HG02943 (cell line): ENCODE data around the gene CEP78.

ENCODE experiments used
- ATAC-seq: cut with Tn5 transposase; IDR thresholded peaks from one replicate; pipeline ENCODE4 v1.9.1; 2021; ENCODE audit warnings: mild to moderate bottlenecking, low read depth, moderate library complexity; ENCODE audit not compliant: unreplicated experiment

CEP78 gene

DNA sequence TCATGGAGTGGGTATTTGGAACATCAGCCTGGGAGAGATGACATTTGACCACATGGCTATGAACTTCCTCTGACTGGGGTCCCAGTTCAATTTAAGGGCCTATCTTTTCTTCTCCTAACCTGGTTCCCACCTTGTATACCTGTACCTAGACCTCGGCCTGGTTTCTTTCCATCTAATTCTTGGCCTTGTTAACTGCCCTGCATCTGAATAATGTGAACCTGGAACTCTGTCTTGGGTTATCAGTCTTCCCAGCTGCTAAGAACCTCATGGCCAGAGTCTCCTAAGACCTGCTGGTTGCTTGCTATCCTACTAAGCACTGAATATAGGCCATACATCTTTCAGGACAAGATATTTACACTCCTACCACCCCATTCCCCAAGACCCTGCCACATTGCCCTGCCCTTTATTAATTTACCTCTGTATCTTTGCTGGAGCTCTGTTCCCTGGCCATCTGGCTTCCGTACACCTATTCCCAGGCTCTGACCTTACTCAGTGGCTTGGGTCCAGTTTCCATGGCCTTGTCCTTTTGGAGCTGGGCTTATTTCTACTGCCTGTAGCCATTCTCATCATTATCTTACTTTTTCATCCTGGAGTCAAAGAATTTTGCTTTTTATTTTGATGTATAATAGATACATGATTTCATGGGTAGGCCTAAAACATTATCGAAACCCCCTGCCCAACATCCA is 67.6 kb downstream of the CEP78 start:
- ATAC-seq, result no peak

DNA sequence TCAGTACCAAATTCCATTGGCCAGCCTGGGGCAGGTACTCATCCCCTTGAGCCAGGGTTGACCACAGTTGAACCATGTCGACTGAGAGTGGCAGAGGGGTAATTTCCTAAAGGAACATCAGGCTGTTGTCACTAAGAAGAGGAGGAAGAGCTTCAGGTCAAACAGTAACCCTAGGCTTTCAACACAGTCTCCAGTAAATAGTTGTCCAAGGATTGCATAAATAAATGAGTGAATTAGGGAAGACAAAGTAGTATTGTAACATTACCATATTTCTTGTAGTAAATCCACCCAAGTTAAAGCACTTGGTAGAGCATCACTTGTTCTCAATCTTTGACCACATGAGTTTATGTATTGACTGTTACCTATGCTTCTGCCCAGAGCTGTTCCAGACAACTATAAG is 68.5 kb downstream of the CEP78 start:
- ATAC-seq, result no peak

DNA sequence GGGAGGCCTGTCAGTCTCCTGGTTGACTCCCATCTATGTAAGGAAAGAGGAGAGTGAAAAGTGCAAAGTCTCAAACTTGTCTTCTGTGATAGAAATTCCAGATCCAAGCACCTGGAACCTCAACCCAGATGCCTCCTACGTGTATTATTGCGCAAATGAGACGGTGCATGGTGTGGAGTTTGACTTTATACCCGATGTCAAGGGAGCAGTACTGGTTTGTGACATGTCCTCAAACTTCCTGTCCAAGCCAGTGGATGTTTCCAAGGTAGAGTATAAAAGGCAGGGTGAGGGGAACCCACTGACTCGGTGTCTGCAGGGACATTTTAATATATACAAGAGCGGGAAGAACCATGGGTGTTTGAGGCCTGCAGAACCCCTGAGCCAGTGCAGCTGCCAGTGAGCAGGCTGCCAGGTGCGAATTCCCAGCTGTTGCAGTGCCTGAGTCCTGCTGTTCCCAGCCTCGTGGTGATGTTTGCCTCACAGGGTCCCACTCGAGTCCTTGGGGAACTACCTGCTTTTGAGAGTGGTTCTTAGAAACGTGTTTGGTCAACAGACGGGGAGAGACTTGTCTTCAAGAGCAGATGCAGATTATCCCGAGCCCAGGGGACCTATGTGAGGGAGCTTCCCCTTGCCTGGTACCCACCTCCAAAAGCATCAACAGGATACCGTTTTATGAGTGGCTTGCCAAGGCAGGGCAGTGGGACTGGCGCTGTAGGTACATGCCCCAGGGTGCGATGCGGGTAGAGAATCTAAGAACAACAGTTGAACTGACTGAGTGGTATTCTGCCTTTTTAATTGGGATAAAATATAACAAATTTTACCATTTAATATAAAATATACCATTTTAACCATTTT is 70.6 kb downstream of the CEP78 start:
- no peak for ATAC-seq

DNA sequence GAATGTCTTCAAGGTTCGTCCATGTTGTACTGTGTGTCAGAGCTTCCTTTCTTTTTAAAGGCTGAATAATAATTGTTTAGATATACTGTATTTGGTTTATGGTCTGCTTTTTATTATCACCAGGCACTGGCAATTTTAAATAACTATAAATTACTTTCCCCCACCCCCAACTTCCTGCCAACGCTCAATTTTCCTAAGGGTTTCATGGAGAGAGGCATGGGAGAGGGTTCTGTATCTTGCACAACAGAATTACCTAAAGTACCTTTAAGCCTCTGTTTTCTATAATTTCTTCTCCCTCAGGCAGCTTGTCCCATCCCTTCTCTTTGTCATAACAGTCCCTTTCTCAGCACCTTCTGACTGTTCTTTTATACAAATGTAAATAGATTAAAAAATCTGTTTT is 71.5 kb downstream of the CEP78 start:
- ATAC-seq, result no peak

DNA sequence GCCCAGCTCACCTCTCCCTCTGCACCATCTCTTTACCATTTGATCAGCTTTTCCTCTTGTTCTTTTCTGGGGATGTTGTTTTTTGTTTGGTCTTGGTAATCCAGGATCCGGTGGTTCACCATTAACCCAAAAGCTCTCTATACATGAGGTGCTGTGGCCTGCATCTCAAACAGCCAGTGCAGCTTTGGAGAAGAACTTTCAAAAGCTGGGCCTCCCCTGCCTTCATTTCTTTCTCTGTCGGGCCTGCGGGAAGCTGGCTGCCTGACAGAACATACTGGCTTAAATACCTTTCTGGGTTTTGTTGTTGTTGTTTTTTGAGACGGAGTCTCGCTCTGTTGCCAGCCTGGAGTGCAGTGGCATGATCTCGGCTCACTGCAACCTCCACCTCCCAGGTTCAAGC is 73.2 kb downstream of the CEP78 start:
- no peak for ATAC-seq

DNA sequence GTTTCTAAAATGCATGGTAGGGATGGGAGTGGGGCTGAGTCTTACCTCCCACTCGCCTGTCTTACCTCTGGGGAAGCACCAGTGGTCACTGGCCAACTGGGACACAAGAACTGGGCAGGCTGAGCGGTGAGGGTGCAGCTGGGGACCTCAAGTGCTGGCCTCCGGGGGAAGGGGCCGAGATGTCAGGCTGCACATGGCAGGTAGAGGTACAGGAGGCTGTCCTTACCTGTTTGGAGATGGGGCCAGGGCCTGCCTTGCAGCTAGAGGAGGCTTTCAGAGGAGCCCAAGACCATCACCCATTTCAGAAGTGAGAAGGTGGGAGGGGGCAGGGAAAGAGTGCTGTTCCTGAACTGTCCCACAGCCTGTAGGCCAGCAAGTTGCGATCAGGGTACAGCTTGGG is 75.2 kb downstream of the CEP78 start:
- ATAC-seq, result no peak

DNA sequence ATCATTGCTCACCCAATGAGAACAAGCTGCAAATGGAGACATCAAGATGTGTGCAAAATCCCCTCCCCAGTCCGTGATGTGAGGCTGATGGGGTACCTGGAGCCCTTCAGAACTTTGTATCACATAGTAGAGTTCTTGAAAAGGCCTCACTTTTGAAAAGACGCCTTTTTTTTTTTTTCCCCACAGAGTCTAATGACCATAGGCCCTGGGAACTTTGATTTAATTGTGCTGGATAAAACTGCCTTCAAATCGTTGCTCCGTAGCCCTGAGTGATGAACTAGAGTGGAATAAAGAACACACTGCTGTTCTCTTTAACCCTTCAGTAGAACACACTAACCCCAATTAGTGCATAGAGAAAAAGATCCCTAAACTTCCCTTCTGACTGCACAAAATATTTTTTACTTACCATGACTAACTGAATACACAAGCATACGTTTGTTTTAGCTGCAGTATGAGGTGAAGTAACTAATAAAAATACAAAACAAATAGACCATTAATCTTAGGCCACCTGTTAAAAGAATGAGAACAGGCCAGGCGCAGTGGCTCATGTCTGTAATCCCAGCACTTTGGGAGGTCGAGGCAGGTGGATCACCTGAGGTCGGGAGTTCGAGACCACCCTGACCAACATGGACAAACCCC is 76.1 kb downstream of the CEP78 start:
- no peak for ATAC-seq

DNA sequence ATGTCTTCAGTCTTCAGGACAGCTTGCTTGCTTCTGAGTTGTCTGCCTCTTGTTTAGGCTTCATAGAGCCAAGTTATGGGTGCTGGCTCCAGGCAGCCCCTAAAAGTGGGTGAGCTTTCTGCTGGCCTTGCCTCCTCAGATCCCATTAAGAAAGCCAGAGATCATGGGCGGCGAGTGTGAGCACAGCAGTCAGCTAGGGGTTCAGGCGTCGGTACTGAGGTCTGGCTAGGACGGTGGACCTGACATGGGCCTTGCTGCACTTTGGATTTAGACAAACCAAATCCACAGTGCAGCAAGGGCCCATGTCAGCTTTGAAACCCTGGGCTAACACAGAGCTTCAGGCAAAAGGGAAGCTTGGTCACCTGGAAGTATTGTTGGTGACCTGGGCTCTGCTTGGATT is 78.7 kb downstream of the CEP78 start:
- no peak for ATAC-seq

DNA sequence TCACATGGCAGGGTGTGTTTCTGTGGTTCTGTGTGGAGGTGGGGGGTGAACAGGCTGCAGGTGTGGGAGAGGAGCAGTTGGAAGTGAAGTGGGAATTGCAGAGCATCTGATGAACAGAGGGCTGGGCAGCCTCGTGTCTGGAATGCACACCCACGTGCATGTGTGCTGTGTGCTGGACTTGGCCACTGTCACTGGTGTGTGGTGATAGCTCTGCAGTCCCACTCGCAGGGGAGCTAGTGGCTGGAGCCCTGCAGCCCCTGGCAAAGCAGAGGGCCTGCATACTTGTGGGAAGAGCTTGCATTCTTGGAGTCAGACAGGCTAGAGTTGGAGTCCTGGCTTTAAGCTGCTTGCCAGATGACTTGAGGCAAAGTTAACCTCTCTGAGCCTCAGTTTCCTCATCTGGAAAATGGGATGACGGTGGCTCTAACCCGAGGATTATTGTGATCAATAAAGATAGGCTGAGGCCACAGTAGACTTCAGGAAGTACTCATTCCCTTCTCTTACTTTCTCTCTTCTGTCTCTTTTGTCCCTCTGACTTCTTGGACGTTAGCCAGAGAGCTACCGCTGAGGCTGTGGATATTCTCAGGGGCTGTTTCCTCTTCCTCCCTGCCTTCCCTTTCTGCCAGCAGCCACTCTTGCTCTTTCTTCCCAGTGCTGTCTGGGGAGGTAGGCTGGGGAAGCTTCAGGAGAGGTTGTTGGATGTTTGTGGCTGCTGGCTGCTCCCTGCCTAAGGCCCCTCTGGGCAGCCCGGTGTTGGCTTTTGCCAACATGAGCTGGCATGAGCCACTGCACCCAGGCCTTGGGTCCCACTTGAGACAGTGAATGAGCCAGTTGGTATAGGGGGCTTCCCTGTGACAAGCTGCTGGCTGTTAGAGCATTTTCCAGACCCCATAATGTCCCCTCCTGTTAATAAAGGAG is 79.3 kb downstream of the CEP78 start:
- ATAC-seq, result no peak

DNA sequence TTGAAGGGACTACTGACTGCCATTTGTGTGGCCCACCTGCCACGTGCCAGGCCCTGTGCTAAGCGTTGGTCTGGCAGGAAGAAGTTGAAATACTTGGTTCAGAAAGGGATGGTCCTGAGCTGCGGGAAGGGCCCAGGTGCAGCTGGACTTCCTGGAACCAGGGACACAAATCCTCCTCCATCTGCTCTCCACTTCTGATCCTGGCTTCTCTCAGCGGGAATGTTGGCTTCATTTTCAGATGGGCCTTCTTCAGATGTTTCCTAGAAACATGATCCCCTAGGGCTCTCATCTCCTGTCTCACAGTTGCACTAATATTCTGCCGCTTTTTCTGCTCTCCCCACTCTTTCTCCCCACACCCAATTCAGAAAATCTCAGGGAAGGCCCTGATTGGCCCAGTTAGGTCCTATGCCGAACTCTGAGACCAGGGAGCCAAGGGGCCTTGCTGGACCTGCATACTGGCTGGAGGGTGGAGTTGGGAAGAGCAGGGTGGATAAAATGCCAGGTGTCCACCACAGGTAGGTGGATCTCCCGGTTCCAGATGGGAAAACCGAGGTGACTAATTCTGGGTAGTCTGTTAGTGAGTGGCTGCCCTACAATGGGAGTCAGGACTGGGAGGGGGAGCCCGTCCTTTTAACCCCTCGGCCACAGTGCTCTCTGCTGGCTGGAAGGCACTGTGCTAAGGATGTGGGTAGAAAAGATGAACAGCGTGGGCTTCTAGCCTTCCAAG is 80.5 kb downstream of the CEP78 start:
- no peak for ATAC-seq

DNA sequence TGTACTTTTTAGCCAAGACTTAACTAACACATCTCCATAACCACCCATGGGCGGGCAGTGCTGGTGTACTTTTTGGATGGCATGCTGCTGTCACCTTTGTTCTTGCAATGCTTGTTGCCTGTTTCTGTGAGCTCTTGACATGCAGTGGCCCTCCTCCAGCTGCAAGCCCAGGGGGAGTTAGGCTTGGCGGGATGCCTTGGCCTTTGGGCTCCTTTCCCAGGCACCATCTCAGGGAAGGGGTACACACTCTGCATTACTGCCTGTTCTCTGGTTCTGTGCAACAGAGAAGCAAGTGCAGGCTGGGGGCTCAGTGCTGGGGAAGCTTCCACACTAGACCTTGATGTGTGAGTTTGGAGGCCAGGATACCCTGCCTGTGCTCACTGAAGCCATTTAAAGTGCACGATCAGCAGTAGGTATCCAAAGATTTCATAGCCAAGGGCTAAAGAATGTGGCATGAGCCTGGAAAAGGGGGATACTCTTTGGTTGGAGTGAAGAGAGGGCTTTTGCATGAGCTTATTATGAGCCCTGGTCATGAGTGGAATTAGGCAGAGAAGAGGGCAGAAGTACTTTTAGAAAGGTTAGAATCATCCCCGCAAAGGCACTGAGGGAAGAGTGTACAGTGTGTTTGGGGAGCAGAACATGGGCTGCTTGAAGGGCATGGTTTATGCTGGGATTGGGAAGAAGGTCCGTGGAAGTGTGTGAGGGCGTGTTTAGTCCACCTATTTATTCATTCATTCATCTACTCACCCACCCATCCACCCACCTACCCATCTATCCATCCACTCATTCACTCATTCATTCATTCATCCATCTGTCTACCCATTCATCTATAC is 83.5 kb downstream of the CEP78 start:
- no peak for ATAC-seq

DNA sequence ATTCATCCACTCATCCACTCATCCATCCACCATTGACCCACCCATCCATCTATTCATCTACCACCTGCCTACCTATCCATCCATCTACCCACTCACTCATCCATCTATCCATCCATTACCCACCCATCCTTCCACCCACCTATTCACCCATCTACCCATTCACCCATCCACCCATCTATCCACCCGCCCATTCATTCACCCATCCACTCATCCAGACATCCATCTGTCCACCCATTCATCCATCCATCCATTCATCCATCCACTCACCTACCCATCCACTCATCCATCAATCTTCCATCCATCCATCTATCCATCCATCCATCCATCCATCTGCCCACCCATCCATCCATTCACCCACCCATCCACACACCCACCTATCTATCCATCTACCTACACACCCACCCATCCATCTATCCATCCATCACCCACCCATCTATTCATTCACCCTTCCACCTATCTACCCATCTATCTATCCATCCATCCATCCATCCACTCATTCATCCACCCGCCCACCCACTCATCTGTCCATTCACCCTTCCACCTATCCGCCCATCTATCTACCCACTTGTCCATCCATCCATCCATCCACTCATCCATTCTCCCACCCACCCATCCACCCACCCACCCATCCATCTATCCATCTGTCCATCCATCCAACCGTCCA is 84.3 kb downstream of the CEP78 start:
- no peak for ATAC-seq

DNA sequence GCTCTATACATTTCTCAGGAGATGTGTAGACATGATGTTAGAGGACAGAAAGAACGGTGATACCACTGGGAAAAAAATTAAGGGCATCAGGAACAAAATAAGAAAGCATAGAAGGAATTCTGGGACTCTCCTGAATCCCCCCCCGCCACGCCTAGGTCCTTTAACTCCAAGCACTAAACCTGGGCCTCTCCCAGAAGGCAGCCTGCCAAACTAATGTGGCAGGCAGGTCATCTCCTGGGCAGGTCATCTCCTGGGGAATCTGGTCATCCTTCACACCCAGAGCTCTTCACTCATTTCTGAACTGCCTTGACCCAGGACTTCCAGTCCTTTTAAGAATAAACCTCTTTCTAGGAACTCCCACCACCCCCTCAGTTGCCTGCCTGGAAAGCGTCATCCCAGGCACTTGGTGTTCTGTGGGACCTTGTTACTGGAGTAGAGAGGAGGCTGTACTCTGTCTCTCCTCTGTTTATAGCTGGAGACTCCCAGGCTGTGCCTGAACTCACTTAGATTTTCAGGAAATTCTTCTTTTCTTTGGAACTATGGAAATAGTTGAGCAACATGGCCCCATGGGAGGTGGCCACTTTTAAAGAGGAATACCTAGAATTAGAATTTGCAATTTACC is 85.1 kb downstream of the CEP78 start:
- no peak for ATAC-seq

DNA sequence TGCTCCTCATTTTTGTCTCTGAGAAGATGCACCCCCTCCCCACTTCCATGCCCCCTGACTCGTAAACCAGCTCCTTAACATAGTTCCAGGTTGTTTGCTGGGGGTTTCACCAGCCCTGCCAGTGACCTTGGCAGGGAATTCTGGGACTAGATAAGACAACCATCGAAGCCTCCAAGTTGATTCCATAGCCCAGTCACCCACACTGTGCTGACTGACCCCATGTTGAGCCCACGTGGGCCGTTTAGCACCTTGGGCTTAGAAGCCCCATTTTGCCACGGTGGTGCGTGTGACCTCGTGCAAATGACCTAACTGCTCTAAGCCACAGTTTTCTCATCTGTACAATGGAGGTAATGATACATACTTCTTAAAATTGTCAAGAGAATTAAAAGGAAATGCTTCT is 85.6 kb downstream of the CEP78 start:
- no peak for ATAC-seq

DNA sequence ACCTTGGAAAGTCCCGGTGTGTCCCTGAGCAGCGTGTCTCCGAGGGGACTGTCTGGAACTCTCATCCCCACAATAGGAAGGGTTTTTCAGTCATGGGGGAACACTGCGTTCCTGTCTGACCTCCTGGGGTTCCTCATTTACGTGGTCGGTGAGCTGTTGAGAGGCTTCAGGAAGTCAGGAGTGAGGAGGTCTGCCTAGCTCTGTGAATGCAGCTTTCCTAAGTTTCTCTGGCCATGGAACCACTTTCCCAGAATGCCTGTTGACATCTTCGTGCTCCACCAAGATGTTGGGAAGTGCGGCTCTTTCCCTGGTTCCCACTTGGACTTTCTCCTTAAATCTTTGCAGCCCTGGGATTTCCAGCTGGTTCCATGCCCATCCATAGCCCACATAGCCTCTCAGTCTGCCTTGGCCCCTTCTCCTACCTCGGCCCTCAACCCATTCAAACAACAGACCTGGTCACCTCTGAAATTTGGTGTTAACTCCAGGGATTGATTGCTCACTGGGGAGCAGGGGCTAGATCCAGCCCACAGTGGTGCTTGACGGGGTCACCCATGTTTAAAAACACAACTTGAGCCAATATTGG is 88.3 kb downstream of the CEP78 start:
- ATAC-seq, result no peak

DNA sequence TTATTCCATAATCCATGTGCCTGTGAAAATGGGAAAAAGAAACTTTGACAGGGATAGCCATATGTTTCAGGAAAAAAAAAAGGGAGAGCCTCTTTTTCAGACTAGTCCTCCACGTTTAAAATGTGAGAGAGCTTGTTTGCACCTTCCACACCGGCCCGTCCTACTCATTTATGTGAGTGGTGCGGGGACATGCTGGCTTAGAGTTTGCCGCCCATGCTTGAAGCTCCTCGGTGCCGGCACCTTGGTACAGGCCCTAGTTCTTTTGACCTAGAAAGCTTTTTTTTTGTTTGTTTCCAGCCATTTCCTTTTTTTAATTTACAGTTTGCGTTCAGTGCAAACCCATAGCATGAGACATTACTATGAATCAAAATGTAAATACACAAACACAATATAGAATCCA is 88.8 kb downstream of the CEP78 start:
- no peak for ATAC-seq

DNA sequence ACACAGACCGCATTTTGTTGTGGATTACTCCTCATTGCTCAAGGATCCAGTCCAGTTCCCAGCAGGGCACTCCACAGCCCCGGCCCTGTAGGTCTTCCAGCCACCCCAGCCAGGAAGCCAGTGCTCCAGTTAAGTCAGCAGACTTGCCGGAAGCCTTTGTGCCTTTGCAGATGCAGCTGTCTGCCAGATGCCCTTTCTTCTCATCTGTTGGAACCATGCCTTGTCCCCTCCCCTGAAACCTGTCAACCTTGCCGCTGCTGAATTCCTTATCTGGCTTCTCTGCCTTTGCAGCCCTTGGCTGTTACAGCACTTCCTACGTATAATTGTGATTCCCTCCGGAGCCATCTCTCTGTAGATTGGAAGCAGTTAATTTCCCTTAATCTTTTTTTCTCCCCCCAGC is 89.5 kb downstream of the CEP78 start:
- ATAC-seq, result no peak

DNA sequence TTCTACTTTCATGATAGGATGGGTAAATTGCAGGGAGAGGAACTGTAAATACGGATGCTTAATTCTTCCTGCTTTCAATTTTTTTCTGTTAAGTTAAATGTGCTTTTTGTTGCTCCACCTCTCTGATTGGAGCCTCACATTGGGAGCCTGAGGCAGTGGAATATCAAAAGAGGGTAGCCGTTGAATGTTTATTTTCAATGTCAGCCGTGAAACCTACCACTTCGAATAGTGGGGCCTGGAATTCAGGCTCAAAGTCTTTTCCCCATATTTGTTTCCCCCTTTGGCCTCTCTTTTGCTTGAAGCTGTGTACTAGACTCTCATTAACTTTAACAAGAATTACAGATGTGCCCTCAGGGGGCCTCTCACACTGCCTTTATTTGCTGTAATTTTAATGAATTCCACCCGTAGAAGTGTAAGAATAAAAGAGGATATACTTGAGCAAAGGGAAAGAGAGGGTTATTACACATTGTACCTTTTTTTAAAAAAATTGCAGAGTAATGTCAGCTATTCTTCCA is 90.0 kb downstream of the CEP78 start:
- ATAC-seq, result no peak
